A673 (cell line): ENCODE results near the gene CNNM2. TPM values are rescaled to one million over a fixed set of nuclear protein-coding genes. Genes with fewer than 3 reads are reported as not detected.
A peak's percentile ranks its signal among the peaks of the same experiment; 100 is the strongest.

Source experiments
- BruUV-seq: library from RNA; stranded (reverse); fragments of 400-500 nt; replicated peaks from 2 replicates; lab custom pipeline; 2021; lab: Mats Ljungman, UMichigan
- CTCF ChIA-PET: fragments of 300-600 bp; sonication (Branson Sonifier 250); formaldehyde crosslinking; loops from one replicate; lab custom pipeline; 2022; ENCODE audit warnings: antibody characterized with exemption; lab: Charles Lee
- POLR2A ChIA-PET: fragments of 300-600 bp; sonication (Branson Sonifier 250); formaldehyde crosslinking; loops from one replicate; lab custom pipeline; 2022; ENCODE audit warnings: antibody characterized with exemption; ENCODE audit not compliant: low non-redundant PET; lab: Charles Lee
- DNase-seq: peaks from one replicate; pipeline ENCODE4 v3.0.0-alpha.2; 2015; ENCODE audit warnings: low spot score
- H3K27ac ChIP-seq: fragments of 200-600 bp; sonication (generic); 2 replicates; pipeline ENCODE4 v1.5.1; 2016; ENCODE audit warnings: mixed run types, low read depth, mild to moderate bottlenecking, mixed read lengths, antibody characterized with exemption, low read length; ENCODE audit not compliant: poor library complexity, severe bottlenecking
- H3K27me3 ChIP-seq: fragments of 200-600 bp; sonication (generic); replicated peaks from 2 replicates; pipeline ENCODE4 v1.6.1; 2017; ENCODE audit warnings: mixed run types, low read depth, mild to moderate bottlenecking, mixed read lengths, antibody characterized with exemption, low read length; ENCODE audit not compliant: insufficient read depth, poor library complexity
- H3K36me3 ChIP-seq: fragments of 200-600 bp; sonication (generic); 2 replicates; pipeline ENCODE4 v1.6.1; 2016; ENCODE audit warnings: mixed run types, mild to moderate bottlenecking, mixed read lengths, antibody characterized with exemption, low read length; ENCODE audit not compliant: insufficient read depth, poor library complexity, severe bottlenecking
- H3K4me1 ChIP-seq: fragments of 200-600 bp; sonication (generic); 2 replicates; pipeline ENCODE4 v1.6.1; 2017; ENCODE audit warnings: mixed run types, mild to moderate bottlenecking, mixed read lengths, antibody characterized with exemption, low read length; ENCODE audit not compliant: insufficient read depth, poor library complexity, severe bottlenecking
- H3K4me3 ChIP-seq: fragments of 200-600 bp; sonication (generic); 2 replicates; pipeline ENCODE4 v1.5.1; 2016; ENCODE audit warnings: low read depth, mixed run types, mild to moderate bottlenecking, mixed read lengths, low read length; ENCODE audit not compliant: poor library complexity, severe bottlenecking
- H3K9me3 ChIP-seq: fragments of 200-600 bp; sonication (generic); 2 replicates; pipeline ENCODE4 v1.6.1; 2016; ENCODE audit warnings: mixed run types, low read depth, mild to moderate bottlenecking, mixed read lengths, antibody characterized with exemption, low read length; ENCODE audit not compliant: poor library complexity, severe bottlenecking
- EZH2 ChIP-seq: fragments of 200-600 bp; sonication (generic); IDR thresholded peaks from 2 replicates; pipeline ENCODE4 v1.6.1; 2017; ENCODE audit warnings: borderline replicate concordance, low read depth, mild to moderate bottlenecking, mixed read lengths, antibody characterized with exemption, low read length; ENCODE audit not compliant: poor library complexity, severe bottlenecking
- intact Hi-C: fragments of 100-400 bp; cut with micrococcal nuclease; formaldehyde crosslinking; loops from one replicate; pipeline ENCODE4 v1.10.0; 2022; ENCODE audit not compliant: unreplicated experiment
- total RNA-seq: library from RNA; stranded (reverse); gene quantifications from 2 replicates; pipeline ENCODE4 v1.2.3, GENCODE V29; 2021
- TF ChIP-seq, protein P1 (sequence below): fragments of 300-800, 200-600 bp; sonication (generic); conservative IDR thresholded peaks from 2 replicates; pipeline ENCODE4 v1.5.1; 2017; ENCODE audit warnings: low read depth, mild to moderate bottlenecking, antibody characterized with exemption, low read length, moderate library complexity, mixed read lengths

Gene CNNM2
- total RNA-seq, 1 experiment from 2014 or later = 4.8 TPM

DNA sequence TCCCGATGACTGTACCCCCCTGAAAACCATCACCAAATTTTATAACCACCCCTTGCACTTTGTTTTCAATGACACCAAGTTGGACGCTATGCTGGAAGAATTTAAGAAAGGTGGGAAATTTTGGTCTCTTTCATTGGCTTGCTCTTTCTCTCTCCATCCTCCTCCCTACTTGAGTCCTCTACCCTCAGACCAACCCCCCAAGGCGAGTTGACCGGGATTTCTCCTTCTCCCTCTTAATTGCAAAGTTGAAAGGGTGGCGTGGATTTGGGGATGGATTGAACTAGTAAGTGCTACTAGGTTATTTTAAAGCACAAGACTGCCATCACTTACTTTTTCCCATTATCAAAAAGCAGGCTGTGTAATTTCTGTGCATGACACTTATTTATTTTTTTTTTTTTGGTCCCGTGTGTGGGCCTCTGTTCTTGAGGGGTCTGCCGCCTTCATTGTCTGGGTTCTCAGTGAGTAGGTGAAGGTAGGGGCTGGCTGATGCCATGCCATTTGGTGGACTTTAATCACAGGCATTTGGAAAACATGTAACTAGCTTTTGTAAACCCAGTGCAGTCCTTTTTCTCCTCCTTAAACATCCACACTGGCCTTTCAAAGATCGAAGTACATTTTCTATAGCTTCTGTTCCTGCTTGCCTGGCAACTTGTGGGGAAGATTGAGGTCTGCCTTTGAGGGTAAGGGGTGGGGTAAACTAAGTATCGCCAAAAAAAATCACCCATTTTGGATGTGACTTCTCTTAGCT lies 2.1 kb downstream of the CNNM2 start:
- TF ChIP-seq, protein P1, sequence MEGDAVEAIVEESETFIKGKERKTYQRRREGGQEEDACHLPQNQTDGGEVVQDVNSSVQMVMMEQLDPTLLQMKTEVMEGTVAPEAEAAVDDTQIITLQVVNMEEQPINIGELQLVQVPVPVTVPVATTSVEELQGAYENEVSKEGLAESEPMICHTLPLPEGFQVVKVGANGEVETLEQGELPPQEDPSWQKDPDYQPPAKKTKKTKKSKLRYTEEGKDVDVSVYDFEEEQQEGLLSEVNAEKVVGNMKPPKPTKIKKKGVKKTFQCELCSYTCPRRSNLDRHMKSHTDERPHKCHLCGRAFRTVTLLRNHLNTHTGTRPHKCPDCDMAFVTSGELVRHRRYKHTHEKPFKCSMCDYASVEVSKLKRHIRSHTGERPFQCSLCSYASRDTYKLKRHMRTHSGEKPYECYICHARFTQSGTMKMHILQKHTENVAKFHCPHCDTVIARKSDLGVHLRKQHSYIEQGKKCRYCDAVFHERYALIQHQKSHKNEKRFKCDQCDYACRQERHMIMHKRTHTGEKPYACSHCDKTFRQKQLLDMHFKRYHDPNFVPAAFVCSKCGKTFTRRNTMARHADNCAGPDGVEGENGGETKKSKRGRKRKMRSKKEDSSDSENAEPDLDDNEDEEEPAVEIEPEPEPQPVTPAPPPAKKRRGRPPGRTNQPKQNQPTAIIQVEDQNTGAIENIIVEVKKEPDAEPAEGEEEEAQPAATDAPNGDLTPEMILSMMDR = no peak
- TF ChIP-seq EZH2 = no peak
- Histone ChIP-seq H3K9me3 (no peaks in the 10 kb centered on the region), H3K27me3 (no peaks in the 10 kb centered on the region), H3K27ac (no peak overlapping the region), H3K4me3 (peak overlapping the region; percentile 6), H3K36me3 (no peaks in the 10 kb centered on the region), H3K4me1 (peaks cover 19% of the 10 kb centered on the region)
- intact Hi-C loops = loop anchor here (5.0 kb wide), 1 partner anchor 562 kb away; no protein-coding TSS in a partner anchor
- CTCF ChIA-PET = no interaction called here
- TSS peak; percentile 25 for BruUV-seq
- POLR2A ChIA-PET = no interaction called here
- no peak for DNase-seq

DNA sequence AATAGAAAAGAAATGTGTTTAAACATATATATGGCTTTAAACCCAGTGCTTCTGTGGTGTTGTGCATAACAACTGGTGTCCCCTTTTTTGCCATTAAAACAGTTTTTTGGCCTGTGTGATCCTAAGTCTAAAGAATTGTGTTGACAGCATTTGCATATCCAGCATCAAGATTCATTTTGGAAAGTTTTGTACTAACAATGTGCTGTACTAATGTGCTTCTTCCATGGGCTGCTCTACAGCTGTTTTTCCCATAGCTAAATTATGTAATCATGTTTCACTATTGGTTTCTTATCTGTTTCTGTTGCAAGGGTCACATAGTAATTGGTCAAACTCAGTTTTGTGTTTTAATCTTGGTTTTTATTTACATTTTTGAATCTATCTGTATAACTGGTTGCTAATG lies 5.5 kb downstream of the CNNM2 start:
- ChIA-PET CTCF (interaction anchor here (1.1 kb wide), 1 partner anchor 321 kb away, joined by 3 read pairs; no protein-coding TSS in a partner anchor), POLR2A (no interaction called here)
- no TSS peak for BruUV-seq
- intact Hi-C loops = no loop called here
- Histone ChIP-seq H3K4me3 (no peak overlapping the region), H3K9me3 (no peaks in the 10 kb centered on the region), H3K4me1 (peaks cover 19% of the 10 kb centered on the region), H3K27me3 (no peaks in the 10 kb centered on the region), H3K36me3 (no peaks in the 10 kb centered on the region), H3K27ac (no peak overlapping the region)
- DNase-seq = no peak
- TF ChIP-seq EZH2 = no peak
- TF ChIP-seq, protein P1 = no peak

DNA sequence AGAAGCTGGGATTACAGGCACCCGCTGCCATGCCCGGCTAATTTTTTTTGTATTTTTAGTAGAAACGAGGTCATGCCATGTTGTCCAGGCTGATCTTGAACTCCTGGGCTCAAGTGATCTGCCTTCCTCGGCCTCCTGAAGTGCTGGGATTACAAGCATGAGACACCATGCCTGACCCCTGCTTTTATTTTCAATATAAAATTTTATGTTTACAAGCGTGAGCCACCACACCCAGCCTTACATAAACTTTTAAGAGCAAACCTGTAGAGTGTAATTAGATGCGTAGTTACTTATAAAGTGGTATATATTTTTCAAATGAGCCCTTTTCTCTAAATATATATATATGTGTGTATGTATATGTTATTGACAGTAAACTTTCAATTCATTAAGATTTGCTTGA lies 8.7 kb downstream of the CNNM2 start:
- no TSS peak for BruUV-seq
- Histone ChIP-seq H3K27ac (no peak overlapping the region), H3K9me3 (peaks cover 4% of the 10 kb centered on the region), H3K36me3 (no peaks in the 10 kb centered on the region), H3K27me3 (no peaks in the 10 kb centered on the region), H3K4me3 (no peak overlapping the region), H3K4me1 (no peaks in the 10 kb centered on the region)
- ChIA-PET CTCF (no interaction called here), POLR2A (no interaction called here)
- no peak for DNase-seq
- intact Hi-C loops = no loop called here
- no peak for TF ChIP-seq EZH2
- TF ChIP-seq, protein P1 = no peak
